Measurements from ENCODE around the gene HPSE2.

GRCh38 chr10:98950106-98950505, 285.5 kb downstream of the HPSE2 start:
- TF ChIP-seq CTCF (IDR thresholded peaks at IDR 0.05; ENCODE audit: insufficient read depth, low read length, poor library complexity, severe bottlenecking) = no peak
- TF ChIP-seq EZH2phosphoT487 (conservative IDR thresholded peaks at IDR 0.05; ENCODE audit: low read length) = no peak
